GOT3 (cell line): ENCODE results near the gene MAGOHB.
"Not testable (repeated sequence)": the region's sequence is repeated elsewhere in the genome, so short reads cannot be mapped to it uniquely, and the experiment has no call there.

Experiments
- DNase-seq: peaks from one replicate; lab custom pipeline; 2025; ENCODE audit warnings: mixed read lengths; lab: John Stamatoyannopoulos, UW

Gene MAGOHB

DNA sequence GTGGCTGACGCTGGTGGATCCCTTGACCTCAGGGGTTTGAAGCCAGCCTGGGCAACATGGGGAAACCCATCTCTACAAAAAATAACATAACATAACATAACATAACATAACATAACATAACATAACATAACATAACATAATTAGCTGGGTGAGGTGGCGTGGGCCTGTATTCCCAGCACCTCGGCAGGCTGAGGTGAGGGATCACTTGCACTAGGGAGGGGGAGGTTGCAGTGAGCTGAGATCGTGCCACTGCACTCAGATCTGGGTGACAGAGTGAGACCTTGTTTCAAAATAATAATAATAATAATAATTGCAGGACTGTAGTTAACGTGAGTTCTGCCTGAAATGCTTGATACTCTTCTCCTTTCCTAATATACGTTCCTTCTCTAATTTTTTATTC is 1.3 kb downstream of the MAGOHB start:
- no peak for DNase-seq

DNA sequence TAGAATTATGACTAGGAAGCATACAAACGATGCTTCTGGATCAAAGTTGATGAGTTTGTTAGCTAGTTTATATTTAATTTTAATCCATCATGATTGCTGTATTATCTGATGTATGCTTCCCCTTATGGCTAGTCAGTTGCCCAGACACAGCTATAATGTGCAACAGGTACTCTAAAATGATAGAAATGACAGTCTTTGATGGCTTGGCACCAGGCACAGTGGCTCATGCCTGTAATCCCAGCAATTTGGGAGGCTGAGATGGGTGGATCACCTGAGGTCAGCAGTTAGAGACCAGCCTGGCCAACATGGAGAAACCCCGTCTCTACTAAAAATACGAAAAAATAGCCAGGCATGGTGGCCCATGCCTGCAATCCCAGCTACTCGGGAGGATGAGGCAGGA is 2.2 kb downstream of the MAGOHB start:
- not testable (repeated sequence) for DNase-seq

DNA sequence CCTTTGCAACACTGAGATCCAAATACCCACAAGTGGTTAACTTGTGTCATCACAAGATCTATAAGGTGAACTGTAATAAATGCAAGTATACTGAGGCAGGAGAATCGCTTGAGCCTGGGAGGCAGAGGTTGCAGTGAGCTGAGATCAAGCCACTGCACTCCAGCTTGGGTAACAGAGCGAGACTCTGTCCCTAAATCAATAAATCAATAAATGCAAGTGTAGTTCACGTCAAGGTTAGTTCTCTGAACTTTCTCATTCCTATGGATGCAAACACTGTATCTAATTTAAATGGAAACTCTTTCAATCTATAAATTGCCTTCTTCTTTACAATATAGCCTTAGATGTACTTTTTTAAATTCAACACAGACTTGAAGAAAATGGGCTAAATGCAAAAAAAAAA is 3.2 kb downstream of the MAGOHB start:
- no peak for DNase-seq

DNA sequence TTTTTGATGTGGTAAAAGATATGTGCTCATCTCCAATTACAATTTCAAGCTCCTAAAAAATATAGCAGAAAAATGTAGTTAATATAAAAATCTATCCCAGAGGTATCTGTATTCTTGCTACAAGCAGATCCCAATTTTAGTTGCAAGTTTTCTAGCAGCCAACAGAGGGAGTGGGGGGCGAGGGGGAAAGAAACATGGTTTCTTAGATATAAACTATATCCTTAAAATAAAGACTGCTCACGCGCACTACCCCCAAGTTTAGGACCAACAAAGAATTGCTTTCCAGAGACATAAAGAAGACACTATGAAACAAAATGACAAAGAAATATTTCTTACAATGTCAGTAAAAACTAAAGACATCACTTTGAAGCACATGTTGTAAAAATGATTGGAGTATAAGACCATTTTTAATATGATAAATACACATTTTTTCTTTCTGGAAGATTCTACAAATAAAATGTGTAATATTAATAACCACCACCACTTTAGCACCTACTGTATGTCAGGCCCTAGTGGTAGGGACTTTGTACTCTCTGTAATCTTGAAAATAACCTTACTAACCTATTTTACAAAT is 5.4 kb downstream of the MAGOHB start:
- no peak for DNase-seq

DNA sequence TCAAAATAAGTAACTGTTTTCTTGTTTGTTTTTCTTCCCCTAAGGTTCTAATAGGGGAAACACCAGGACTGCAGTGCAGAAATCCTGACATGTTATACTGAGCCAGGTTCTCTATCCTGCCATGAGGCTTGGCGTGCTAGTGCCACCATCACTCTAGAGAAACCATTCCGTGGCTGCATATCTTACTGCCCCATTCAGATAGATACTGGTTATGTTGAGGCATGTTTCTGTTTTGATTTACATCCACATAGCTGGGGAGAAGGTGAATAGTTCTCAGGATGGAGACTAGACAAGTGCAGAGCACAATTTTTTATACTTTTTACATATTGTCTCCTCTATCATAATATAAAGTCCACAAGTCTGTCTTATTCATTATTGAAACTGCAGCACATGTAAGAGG is 11.5 kb downstream of the MAGOHB start:
- DNase-seq, result no peak

- DNase-seq, result no peak
These were observed 12.4 kb downstream of the MAGOHB start for GRCh38 chr12:10600988-10601387.

GRCh38 chr12:10595881-10596280 is 17.5 kb downstream of the MAGOHB start:
- DNase-seq, result no peak

DNA sequence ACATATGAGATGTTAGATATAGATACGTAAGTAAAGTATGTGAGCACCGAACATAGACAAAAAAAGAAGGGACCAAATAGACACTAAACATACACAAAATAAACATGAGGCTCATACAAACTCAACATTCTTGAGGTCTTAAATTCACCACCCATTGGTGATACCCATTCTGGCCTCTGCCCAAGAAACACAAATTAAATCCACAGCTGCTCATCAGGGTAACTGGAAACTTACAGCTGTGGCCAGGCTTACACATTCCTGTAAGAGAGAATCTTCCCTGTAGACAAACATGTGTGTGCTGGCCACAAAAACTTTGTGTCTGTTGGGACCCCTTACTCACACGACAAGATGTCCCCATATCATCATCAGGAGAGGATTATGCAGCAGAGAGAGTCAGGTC is 22.4 kb downstream of the MAGOHB start:
- no peak for DNase-seq

DNA sequence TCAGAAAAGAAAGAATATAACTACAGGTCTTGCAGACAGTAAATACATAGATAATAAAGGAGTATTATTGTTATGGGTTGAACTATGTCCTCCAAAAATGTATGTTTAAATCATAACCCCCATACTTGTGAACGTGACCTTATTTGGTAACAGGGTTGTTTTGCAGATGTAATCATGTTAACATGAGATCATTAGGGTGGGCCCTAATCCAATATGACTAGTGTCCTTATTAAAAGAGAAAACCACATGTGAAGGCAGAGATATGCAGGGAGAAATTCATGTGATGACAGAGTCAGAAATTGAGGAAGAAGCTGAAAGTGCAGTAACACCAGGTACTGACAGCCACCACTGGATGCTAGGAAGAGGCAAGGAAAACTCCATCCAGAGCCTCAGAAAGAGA is 29.0 kb downstream of the MAGOHB start:
- DNase-seq, result no peak

DNA sequence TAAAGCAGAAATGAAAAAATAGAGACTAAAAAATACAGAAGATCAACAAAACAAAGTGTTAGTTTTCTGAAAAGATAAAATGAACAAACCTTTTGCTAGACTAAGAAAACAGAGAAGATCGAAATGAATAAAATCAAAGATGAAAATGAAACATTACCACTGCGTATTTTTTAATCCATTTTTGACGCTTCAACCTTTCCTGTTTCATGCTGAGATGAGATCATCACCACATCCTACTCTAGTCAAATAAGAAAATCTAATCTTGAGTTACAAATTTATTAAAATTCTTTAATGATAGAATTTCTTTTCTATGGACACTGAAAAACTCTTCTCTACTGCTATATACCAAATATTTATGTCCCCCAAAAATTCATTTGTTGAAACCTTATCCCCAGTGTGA is 30.7 kb downstream of the MAGOHB start:
- no peak for DNase-seq

- not testable (repeated sequence) for DNase-seq
These were observed 31.3 kb downstream of the MAGOHB start for GRCh38 chr12:10582133-10582532.

GRCh38 chr12:10574307-10574706 is 39.1 kb downstream of the MAGOHB start:
- DNase-seq, result no peak

- DNase-seq, result not testable (repeated sequence)
These were observed 41.4 kb downstream of the MAGOHB start for GRCh38 chr12:10572021-10572490.

- no peak for DNase-seq
These were observed 42.3 kb downstream of the MAGOHB start for GRCh38 chr12:10571141-10571540.

GRCh38 chr12:10567813-10568212 is 45.6 kb downstream of the MAGOHB start:
- DNase-seq, result no peak

DNA sequence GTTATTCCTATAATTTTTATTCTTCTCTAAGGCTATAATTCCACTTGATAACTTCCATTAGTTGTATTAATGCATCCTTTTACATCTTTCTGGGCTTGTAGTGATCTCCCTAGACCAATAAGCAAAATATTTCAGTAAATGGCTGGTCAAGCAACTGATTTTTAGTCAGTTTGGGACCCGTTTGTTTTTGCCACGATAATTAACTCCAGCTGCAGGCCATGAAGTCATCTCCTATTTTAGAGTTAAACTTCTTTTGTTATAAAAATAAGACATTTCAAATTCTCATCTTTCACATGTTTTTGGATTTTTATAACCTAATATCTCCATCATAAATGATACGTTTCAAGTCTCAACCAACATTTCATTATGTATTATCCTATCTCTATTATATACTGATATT is 49.4 kb downstream of the MAGOHB start:
- DNase-seq, result no peak

GRCh38 chr12:10563002-10563401 is 50.4 kb downstream of the MAGOHB start:
- DNase-seq, result no peak

DNA sequence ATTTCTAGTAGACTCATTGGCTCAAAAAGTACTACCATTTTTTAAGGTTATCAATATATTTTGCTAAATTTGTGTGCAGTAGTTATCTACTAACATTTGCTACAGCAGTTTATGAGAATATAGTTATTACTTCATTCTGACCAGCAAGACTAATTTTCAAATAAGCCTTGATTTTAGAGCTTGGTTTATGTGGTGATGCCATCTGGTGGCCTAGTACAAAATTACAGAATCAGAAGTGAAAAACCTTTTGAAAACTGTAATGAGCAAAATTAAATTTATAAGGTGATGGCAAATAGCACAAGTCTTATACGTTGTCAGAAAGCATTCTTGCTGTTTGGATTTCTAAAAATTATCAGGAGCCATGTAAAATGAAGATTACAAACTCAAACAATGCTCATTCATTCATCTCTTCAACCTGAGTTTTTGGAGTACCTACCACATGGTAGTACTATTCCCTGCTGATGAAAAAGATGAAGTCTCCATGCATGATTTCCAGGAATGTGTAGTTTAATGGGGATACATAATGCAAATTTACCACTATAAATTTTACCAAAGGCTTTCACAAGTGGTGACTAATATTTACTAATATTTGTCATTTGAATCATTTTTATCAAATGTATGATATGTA is 51.0 kb downstream of the MAGOHB start:
- DNase-seq, result no peak

DNA sequence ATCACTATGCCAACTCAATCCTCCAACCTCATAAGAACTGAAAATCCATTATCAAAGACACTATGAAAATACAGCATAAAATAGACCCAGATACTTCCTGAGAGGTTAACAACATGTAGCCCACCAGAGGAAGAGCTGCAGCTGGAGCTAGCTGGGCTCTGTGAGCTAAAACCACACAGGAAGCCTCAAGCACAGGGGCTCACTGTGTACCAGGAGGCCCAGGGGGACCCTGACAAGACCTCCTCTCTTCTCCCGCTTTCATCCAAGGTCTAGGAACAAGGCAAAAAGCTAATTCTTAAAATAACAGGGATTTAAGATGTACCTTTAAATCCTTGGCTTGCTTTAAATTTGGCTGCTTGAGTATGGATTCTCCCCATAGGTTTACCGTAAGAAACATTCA is 54.2 kb downstream of the MAGOHB start:
- DNase-seq, result no peak

- DNase-seq, result no peak
These were observed 54.6 kb downstream of the MAGOHB start for GRCh38 chr12:10558789-10559188.

- no peak for DNase-seq
These were observed 55.1 kb downstream of the MAGOHB start for GRCh38 chr12:10558301-10558700.

- no peak for DNase-seq
These were observed 55.6 kb downstream of the MAGOHB start for GRCh38 chr12:10557766-10558165.

DNA sequence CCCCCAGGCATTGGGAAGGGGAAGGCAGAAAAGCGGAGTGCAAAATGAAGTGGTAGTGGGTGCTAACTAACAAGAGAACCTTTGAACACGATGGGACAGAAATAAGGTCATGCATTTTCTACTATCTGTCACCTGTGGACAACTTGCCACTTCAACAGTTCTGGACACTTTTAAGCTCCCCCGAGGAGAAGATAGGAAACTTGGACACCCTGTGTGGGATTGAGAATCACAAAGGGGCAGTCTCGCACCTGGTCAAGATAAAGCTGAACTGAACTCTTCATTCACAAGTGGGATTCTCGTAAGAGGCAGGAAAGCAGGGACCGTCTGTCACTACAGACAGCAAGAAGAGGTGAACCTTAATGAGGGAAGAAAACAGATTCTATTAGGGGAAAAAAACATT is 56.1 kb downstream of the MAGOHB start:
- no peak for DNase-seq
